H9 (cell line): ENCODE results near the gene GSTT2B. TPM values are rescaled to one million over a fixed set of nuclear protein-coding genes. Genes with fewer than 3 reads are reported as not detected.

ENCODE experiments used
- DNase-seq: peaks from one replicate; pipeline ENCODE4 v3.0.0-alpha.2; 2017
- H2AFZ ChIP-seq: one replicate; pipeline ENCODE4 v1.6.1; 2013; ENCODE audit warnings: mild to moderate bottlenecking, low read length, control low read depth, moderate library complexity
- H2AK5ac ChIP-seq: 2 replicates; pipeline ENCODE4 v1.6.1; 2013; ENCODE audit warnings: low read length, control low read depth, mixed read lengths; ENCODE audit not compliant: insufficient read length
- H2BK120ac ChIP-seq: one replicate; pipeline ENCODE4 v1.6.1; 2013; ENCODE audit warnings: low read depth, mild to moderate bottlenecking, low read length, control low read depth, inconsistent platforms; ENCODE audit not compliant: poor library complexity, severe bottlenecking
- H2BK12ac ChIP-seq: 2 replicates; pipeline ENCODE4 v1.6.1; 2013; ENCODE audit warnings: low read length, control low read depth, mixed read lengths, low read depth; ENCODE audit not compliant: insufficient read length
- H2BK15ac ChIP-seq: 2 replicates; pipeline ENCODE4 v1.6.1; 2013; ENCODE audit warnings: low read depth, low read length, control low read depth
- H2BK20ac ChIP-seq: one replicate; pipeline ENCODE4 v1.6.1; 2013; ENCODE audit warnings: low read depth, mild to moderate bottlenecking, low read length, control low read depth, inconsistent platforms; ENCODE audit not compliant: poor library complexity, severe bottlenecking
- H2BK5ac ChIP-seq: 2 replicates; pipeline ENCODE4 v1.6.1; 2013; ENCODE audit warnings: low read length, control low read depth, mixed read lengths; ENCODE audit not compliant: insufficient read length
- H3K14ac ChIP-seq: 2 replicates; pipeline ENCODE4 v1.6.1; 2013; ENCODE audit warnings: low read length, control low read depth; ENCODE audit not compliant: insufficient read depth
- H3K18ac ChIP-seq: 2 replicates; pipeline ENCODE4 v1.6.1; 2013; ENCODE audit warnings: low read depth, mild to moderate bottlenecking, mixed read lengths, low read length, control low read depth; ENCODE audit not compliant: insufficient read length
- H3K23ac ChIP-seq: 2 replicates; pipeline ENCODE4 v1.6.1; 2013; ENCODE audit warnings: low read length, control low read depth, mixed read lengths, low read depth; ENCODE audit not compliant: insufficient read length
- H3K23me2 ChIP-seq: 2 replicates; pipeline ENCODE4 v1.6.1; 2013; ENCODE audit warnings: low read depth, mild to moderate bottlenecking, mixed read lengths, low read length, control low read depth; ENCODE audit not compliant: insufficient read length, poor library complexity, severe bottlenecking
- H3K27ac ChIP-seq: 2 replicates; pipeline ENCODE4 v1.5.1; 2013; ENCODE audit warnings: low read length, control low read depth, mixed read lengths, low read depth; ENCODE audit not compliant: insufficient read length
- H3K27me3 ChIP-seq: 2 replicates; pipeline ENCODE4 v1.6.1; 2013; ENCODE audit warnings: low read length, control low read depth, inconsistent platforms; ENCODE audit not compliant: insufficient read depth
- H3K4ac ChIP-seq: 2 replicates; pipeline ENCODE4 v1.6.1; 2013; ENCODE audit warnings: low read depth, mild to moderate bottlenecking, control low read depth, inconsistent platforms, low read length, moderate library complexity
- H3K4me1 ChIP-seq: 2 replicates; pipeline ENCODE4 v1.6.1; 2013; ENCODE audit warnings: low read length, control low read depth, inconsistent platforms; ENCODE audit not compliant: insufficient read depth
- H3K4me2 ChIP-seq: 2 replicates; pipeline ENCODE4 v1.6.1; 2013; ENCODE audit warnings: low read length, control low read depth, mixed read lengths; ENCODE audit not compliant: insufficient read length, insufficient read depth
- H3K56ac ChIP-seq: 2 replicates; pipeline ENCODE4 v1.6.1; 2013; ENCODE audit warnings: low read depth, mild to moderate bottlenecking, mixed read lengths, low read length, control low read depth; ENCODE audit not compliant: insufficient read length
- H3K79me1 ChIP-seq: 2 replicates; pipeline ENCODE4 v1.6.1; 2013; ENCODE audit warnings: low read depth, mild to moderate bottlenecking, moderate library complexity, low read length, control low read depth, inconsistent platforms; ENCODE audit not compliant: insufficient read depth, poor library complexity, severe bottlenecking
- H3K79me2 ChIP-seq: 2 replicates; pipeline ENCODE4 v1.6.1; 2013; ENCODE audit warnings: low read length, control low read depth, inconsistent platforms; ENCODE audit not compliant: insufficient read depth
- H3K9ac ChIP-seq: 2 replicates; pipeline ENCODE4 v1.6.1; 2013; ENCODE audit warnings: low read length, control low read depth, mixed read lengths; ENCODE audit not compliant: insufficient read length; ENCODE audit errors: extremely low read depth
- H3K9me3 ChIP-seq: one replicate; pipeline ENCODE4 v1.6.1; 2013; ENCODE audit warnings: low read depth, low read length, inconsistent platforms; ENCODE audit not compliant: control insufficient read depth
- H3T11ph ChIP-seq: one replicate; pipeline ENCODE4 v1.6.1; 2013; ENCODE audit warnings: mild to moderate bottlenecking, low read length, control low read depth, inconsistent platforms
- H4K20me1 ChIP-seq: one replicate; pipeline ENCODE4 v1.6.1; 2013; ENCODE audit not compliant: control insufficient read depth, insufficient read length, insufficient read depth
- H4K5ac ChIP-seq: 2 replicates; pipeline ENCODE4 v1.6.1; 2013; ENCODE audit warnings: low read depth, mild to moderate bottlenecking, mixed read lengths, low read length, control low read depth; ENCODE audit not compliant: insufficient read length
- H4K8ac ChIP-seq: replicated peaks from 2 replicates; pipeline ENCODE4 v1.6.1; 2013; ENCODE audit warnings: low read length, control low read depth, mixed read lengths, low read depth; ENCODE audit not compliant: insufficient read length
- H4K91ac ChIP-seq: 2 replicates; pipeline ENCODE4 v1.6.1; 2013; ENCODE audit warnings: low read depth, mild to moderate bottlenecking, moderate library complexity, mixed read lengths, low read length, control low read depth; ENCODE audit not compliant: insufficient read length
- H3K27ac Mint-ChIP-seq, 3 experiments: 2 replicates in 2 of 3; 3 replicates in 1 of 3; pipeline ENCODE4 v1.8.0; 2020 to 2021; ENCODE audit warnings: mixed read lengths in 3 of 3, mild to moderate bottlenecking in 1 of 3, moderate library complexity in 1 of 3
- H3K27me3 Mint-ChIP-seq: 2 replicates; pipeline ENCODE4 v1.8.0; 2021; ENCODE audit warnings: low read depth, mild to moderate bottlenecking, moderate library complexity, mixed read lengths
- H3K36me3 Mint-ChIP-seq, 3 experiments: 2 replicates in 2 of 3; 3 replicates in 1 of 3; pipeline ENCODE4 v1.8.0; 2020 to 2021; ENCODE audit warnings: low read depth in 3 of 3, mixed read lengths in 3 of 3; ENCODE audit not compliant: insufficient read depth in 1 of 3
- H3K4me1 Mint-ChIP-seq, 2 experiments: 2 replicates each; pipeline ENCODE4 v1.8.0; 2020; ENCODE audit warnings: mixed read lengths in 2 of 2
- H3K4me3 Mint-ChIP-seq, 2 experiments: 2 replicates in 1 of 2; 3 replicates in 1 of 2; pipeline ENCODE4 v1.8.0; 2020 to 2021; ENCODE audit warnings: mild to moderate bottlenecking in 2 of 2, mixed read lengths in 2 of 2, moderate library complexity in 1 of 2
- H3K9me3 Mint-ChIP-seq, 2 experiments: 2 replicates in 1 of 2; 3 replicates in 1 of 2; pipeline ENCODE4 v1.8.0; 2020; ENCODE audit warnings: mild to moderate bottlenecking in 2 of 2, mixed read lengths in 2 of 2, moderate library complexity in 1 of 2
- WGBS: extraction: QIAGEN DNeasy Blood & Tissue Kit; methylation state at CpG from one replicate; pipeline ENCODE4 v1.1.7; 2013; ENCODE audit warnings: missing lambda C conversion rate, low lambda C conversion rate, mixed read lengths; ENCODE audit not compliant: insufficient read length; ENCODE audit errors: extremely low coverage; 5-methylcytosine and 5-hydroxymethylcytosine counted together
- total RNA-seq: library from RNA; stranded (reverse); gene quantifications from 2 replicates; pipeline ENCODE4 v1.2.1, GENCODE V29; 2021
- TF ChIP-seq, protein P1 (sequence below): fragments of 200-600 bp; sonication (generic); conservative IDR thresholded peaks from 3 replicates; pipeline ENCODE4 v1.8.0; 2021; ENCODE audit warnings: antibody characterized with exemption, mild to moderate bottlenecking

The GSTT2B gene
- total RNA-seq, 1 experiment from 2014 or later, result 4.5 TPM

DNA sequence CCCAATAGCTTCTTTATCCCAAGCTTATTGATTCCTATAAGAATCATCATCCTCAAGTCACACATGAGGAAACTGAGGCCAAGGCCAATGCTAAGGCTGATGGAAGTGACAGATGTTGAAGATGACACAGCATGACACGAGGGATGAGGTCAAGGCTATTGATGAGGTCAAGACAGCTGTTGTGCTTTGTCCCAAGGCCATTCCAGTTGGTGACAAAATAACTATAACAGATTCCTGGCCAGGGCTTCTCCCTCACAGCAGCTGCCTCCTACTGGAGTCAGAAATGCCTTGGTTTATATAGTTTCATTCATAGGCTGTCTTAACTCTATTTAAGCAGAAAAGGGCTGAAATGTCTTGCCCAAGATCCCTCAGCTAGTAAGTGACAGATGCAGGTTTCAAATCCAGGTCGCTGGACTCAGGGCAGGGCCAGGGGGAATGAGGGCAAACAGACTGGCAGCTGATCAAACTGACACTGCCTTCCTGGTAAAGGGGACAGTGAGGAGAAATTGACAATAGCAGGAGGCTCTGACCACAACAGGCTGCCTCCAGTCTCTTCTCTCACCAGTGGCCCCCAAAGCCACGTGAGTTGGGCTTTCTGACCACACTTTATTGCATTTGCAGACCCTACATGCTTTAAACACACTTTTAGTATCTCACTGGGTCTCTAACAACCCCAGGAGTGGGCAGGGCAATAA lies 50.4 kb downstream of the GSTT2B start:
- H2BK5ac ChIP-seq, result no peak overlapping the region
- no peak overlapping the region for H3K27ac Mint-ChIP-seq
- peaks cover 49 to 56% of the 10 kb centered on the region in 2 experiments for H3K4me1 Mint-ChIP-seq

More for the DNA sequence above, 50.4 kb downstream of the GSTT2B start:
- Mint-ChIP-seq H3K27me3 (peaks cover 5% of the 10 kb centered on the region; the same call in 1 of the 2 replicates), H3K36me3 (peaks cover 2 to 16% (median 11%) of the 10 kb centered on the region in 3 experiments; a peak in 6 of 7 replicates), H3K4me3 (no peak overlapping the region), H3K9me3 (peaks cover 5 to 16% of the 10 kb centered on the region in 2 experiments; a peak in 4 of 5 replicates)
- Histone ChIP-seq H2BK12ac (no peak overlapping the region), H3K18ac (no peak overlapping the region), H3K56ac (no peak overlapping the region), H3K4me1 (0 out of 2 replicates have a peak, but pooled peaks cover 3% of the 10 kb centered on the region), H4K20me1 (no peaks in the 10 kb centered on the region), H3K79me1 (no peaks in the 10 kb centered on the region), H3K23me2 (peaks cover 7% of the 10 kb centered on the region), H3K9ac (no peak overlapping the region), H3K4me2 (no peak overlapping the region), H3K27me3 (no peaks in the 10 kb centered on the region), H3T11ph (no peak overlapping the region), H2BK20ac (no peak overlapping the region), H3K23ac (no peak overlapping the region), H2AFZ (no peak overlapping the region), H3K9me3 (no peaks in the 10 kb centered on the region), H3K27ac (no peak overlapping the region), H4K91ac (no peak overlapping the region), H3K79me2 (no peaks in the 10 kb centered on the region), H2AK5ac (no peak overlapping the region), H4K5ac (no peak overlapping the region), H2BK15ac (no peak overlapping the region), H3K4ac (no peak overlapping the region), H4K8ac (no peak overlapping the region), H2BK120ac (no peak overlapping the region), H3K14ac (no peak overlapping the region)
- TF ChIP-seq, protein P1, sequence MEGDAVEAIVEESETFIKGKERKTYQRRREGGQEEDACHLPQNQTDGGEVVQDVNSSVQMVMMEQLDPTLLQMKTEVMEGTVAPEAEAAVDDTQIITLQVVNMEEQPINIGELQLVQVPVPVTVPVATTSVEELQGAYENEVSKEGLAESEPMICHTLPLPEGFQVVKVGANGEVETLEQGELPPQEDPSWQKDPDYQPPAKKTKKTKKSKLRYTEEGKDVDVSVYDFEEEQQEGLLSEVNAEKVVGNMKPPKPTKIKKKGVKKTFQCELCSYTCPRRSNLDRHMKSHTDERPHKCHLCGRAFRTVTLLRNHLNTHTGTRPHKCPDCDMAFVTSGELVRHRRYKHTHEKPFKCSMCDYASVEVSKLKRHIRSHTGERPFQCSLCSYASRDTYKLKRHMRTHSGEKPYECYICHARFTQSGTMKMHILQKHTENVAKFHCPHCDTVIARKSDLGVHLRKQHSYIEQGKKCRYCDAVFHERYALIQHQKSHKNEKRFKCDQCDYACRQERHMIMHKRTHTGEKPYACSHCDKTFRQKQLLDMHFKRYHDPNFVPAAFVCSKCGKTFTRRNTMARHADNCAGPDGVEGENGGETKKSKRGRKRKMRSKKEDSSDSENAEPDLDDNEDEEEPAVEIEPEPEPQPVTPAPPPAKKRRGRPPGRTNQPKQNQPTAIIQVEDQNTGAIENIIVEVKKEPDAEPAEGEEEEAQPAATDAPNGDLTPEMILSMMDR, result no peak
- DNase-seq, result no peak
- no CpG with 5 or more reads among the region's 3 CpGs for WGBS
